HG03159 (cell line): ENCODE results near the gene TSHZ3.

ENCODE experiments used
- ATAC-seq: cut with Tn5 transposase; IDR thresholded peaks from one replicate; pipeline ENCODE4 v1.9.1; 2021; ENCODE audit warnings: mild to moderate bottlenecking, moderate library complexity; ENCODE audit not compliant: unreplicated experiment

Gene TSHZ3

DNA sequence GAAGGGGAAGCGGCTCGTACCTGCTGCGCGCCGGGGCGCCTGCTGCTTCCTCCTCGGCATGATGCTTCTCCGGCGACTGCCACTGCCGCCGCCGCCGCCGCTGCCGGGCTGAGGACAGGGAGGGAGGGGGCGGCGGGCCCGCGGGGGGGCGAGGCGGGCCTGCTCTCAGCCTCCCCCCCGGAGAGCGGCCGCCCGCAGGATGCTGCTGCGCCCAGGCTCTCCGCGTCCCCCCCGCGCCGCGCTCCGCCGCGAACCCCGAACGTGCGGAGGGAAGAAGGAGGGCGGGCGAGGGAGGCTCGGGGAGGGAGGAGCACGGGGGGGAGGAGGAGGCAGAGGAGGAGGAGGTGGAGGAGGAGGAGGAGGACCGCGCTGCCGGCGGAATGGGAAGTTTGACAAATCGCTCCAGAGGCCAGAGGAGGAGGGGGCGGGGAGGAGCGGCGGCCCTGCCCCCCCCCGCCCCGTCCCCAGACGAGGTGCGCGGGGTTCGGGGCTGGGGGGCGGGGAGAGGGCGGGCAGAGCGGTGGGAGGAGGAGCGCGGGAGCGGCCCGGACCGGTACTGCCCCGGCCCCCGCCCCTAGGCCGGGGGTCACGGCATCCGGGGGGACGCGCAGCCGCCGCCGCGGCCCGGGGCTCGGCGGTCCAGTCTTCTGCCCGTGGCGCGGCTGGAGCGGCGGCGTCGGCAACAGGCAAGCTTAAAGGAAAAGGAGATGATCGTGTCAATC is at the start of gene TSHZ3:
TSHZ3 (minus strand) TSS at position 277 of the 722 bp plus-strand sequence; CDS start at position 60, 217 bp downstream.
- ATAC-seq, result no peak

GRCh38 chr19:31397308-31397707 is 48.1 kb upstream of the TSHZ3 start:
- ATAC-seq, result no peak

GRCh38 chr19:31392464-31392863 is 43.2 kb upstream of the TSHZ3 start:
- no peak for ATAC-seq

- no peak for ATAC-seq
These were observed 42.3 kb upstream of the TSHZ3 start for GRCh38 chr19:31391518-31391917.

DNA sequence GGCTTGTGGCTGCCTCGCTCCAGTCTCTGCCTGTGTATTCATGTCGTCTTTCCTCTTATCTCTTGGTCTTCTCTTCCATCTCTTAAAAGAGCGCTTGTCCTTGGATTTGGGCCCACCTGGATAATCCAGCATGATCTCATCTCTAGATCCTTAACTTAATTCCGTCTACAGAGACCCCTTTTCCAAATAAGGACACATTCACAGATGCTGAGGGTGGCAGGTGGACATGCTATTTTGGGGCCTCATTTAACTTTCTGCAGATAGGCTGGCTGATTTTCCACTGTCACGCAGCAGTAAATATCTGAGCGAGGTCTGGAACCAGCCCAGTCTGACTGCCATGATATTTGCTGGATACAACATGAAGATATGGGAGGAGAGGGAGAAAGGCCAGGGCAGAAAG is 41.5 kb upstream of the TSHZ3 start:
- ATAC-seq, result no peak

- ATAC-seq, result no peak
These were observed 40.6 kb upstream of the TSHZ3 start for GRCh38 chr19:31389874-31390273.

- no peak for ATAC-seq
These were observed 38.6 kb upstream of the TSHZ3 start for GRCh38 chr19:31387717-31388301.

GRCh38 chr19:31386806-31387205 is 37.6 kb upstream of the TSHZ3 start:
- no peak for ATAC-seq

DNA sequence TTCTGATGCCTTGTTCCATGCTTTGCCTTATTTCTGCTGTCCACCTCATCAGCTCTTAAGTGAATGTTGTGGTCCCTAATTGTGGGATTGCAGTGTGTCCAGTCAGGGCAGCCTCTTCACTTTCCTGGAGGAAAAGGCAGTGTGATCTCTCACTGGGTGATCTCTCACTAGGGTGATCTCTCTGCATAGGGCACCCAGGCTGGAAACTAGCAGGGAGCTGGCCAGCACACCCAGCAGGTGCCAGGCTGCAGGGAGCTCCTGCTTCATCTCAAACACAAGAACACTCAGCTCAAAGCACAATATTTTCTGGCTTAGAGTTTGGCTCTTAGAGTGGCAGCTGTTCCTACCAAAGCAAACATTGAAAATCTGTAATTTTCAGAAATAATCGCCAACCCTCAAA is 36.5 kb upstream of the TSHZ3 start:
- ATAC-seq, result no peak

DNA sequence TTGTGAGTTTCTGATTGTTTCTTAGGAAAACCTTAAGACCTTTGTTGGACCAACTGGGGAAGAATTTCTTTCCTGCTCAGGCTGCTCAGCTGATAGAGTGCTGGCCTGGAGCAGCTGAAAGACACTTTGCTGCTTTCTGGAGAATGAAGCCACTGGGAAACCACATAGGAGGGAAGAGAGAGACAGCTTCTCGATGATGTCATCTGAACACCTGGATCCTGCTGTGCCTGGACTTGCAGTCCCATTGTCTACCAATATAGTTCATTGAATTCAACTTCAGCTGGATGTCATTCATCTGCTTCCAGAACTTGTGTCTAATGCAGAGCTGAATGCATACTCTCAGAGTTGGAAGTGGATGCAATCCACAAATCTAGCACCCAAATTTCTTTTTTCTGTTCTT is 34.3 kb upstream of the TSHZ3 start:
- ATAC-seq, result no peak

DNA sequence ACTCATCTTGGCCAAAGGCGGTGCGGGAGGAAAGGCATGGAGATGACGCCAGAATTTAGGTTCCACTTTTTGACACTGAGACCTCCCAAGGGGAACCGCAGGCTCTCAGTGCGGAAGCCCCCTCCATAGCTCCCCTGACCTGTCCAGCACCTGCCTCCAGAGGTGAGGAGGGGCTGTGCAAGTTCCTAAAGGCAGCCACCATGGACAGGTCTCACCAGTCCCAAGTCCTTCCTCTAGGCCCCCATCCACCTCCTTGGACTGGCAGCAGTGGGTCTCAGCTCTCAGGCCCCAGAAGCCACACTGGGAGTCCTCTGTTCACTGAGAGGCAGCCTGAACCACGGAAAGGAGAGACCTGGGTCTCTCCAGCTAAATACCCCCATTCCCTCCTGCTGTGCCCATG is 31.6 kb upstream of the TSHZ3 start:
- no peak for ATAC-seq

DNA sequence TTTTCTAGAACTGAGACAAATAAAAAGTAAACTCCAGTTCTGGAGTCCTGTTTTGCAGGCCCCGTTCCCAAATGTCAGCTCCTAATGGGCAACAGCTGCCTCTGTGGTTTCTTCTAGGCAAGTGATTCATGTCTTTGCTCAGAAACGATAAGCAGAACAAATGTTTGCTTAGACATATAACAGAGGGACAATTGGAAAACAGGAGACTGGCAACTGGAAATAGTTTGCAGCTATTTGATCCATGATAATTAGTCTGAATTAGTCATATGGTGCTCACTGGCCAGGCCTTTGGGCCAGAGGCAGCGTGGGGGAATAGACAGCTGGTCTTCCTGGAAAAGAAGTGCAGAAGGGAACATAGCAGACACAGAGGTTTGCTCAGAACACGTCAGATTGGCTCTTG is 29.2 kb upstream of the TSHZ3 start:
- no peak for ATAC-seq

DNA sequence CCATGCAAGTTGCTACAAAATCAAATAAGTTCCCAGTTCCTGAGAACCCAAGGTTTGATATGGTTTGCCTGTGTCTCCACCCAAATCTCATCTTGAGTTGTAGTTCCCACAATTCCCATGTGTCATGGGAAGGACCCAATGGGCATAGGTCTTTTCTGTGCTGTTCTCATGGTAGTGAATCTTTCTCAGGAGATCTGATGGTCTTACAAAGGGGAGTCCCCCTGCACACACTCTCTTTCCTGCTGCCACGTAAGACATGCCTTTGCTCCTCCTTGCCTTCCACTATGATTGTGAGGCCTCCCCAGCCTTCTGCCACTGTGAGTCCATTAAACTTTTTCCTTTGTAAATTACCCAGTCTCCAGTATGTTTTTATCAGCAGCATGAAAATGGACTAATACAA is 28.5 kb upstream of the TSHZ3 start:
- no peak for ATAC-seq

DNA sequence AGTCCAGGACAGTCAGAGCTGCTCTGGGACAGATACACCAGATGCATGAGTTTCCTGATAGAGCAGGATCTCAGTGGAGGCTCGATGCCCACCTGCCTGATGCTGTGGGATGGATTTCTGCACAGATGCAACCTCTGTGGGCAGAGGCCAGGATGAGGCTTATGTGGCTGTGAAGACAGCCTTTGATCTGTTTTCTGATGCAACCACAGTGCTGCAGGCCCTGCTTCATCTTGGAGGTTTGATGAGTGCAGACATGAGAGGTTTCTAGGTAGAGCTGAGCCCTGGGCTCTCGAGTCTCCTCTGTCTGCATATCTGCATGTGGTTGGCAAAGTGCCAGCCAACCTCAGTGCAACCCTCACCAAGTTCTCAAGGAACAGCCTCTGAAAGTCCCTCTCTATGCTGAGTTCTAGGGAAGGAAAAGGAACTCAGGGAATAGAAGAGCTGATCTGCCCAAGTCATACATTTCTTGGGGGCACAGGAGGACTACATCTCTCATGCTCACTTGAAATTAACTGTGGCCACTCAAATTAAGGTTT is 23.1 kb upstream of the TSHZ3 start:
- ATAC-seq, result no peak

DNA sequence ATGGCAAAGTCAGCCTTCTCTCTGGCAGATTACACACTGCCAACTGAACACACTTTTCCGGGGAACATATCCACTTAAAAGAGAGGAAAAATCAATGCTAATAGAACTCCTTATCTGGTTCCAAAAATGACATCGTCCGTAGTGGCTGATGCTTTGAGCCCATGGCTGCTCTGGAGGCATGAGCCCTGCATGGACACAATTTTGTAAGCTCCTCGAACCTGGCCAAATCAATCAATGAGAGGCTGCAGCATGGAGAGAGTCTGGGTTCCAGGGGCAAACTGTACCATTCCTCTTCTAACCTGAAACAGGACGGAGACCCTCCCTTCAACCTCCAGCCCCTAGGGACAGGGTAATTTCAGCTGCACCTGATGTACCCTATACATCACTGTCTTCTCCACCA is 21.0 kb upstream of the TSHZ3 start:
- no peak for ATAC-seq

DNA sequence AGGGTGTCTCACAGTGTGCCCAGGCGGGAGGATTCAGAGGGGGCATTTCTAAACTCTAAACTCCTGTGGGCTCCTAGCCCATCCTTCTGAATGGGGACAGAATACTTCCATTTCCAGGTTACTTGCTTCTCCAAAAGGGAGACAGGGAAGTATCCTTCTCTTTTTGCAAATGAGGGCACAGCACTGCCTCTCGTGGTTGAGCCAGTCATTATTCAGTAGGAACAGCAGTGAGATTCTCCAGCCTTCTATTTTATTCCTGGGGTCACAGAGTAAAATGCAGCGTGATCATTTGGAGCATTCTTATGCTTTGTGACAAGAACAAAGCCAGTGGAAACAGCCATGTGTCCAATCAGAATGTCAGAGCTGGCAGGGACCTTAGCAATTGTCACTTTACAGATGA is 15.7 kb upstream of the TSHZ3 start:
- no peak for ATAC-seq

DNA sequence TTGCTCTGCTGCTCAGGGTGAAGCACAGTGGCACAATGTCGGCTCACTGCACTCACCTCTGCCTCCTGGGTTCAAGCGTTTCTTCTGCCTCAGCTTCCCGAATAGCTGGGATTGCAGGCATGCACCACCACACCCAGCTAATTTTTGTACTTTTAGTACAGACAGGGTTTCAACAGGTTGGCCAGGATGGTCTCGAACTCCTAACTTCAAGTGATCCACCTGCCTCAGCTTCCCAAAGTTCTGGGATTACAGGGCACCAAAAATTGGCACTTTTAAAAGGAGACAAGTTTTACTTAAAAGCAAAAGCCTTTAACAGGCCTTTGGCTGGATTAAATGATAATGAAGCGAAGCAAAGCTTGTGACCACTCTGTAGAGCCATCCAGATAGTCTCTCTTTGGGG is 12.5 kb upstream of the TSHZ3 start:
- no peak for ATAC-seq

GRCh38 chr19:31357315-31357673 is 8.1 kb upstream of the TSHZ3 start:
- ATAC-seq, result no peak

- no peak for ATAC-seq
These were observed 7.5 kb upstream of the TSHZ3 start for GRCh38 chr19:31356587-31357314.

GRCh38 chr19:31355665-31356289 is 6.5 kb upstream of the TSHZ3 start:
- no peak for ATAC-seq

GRCh38 chr19:31354799-31355664 is 5.8 kb upstream of the TSHZ3 start:
- no peak for ATAC-seq
